WTC11 (cell line): ENCODE data around the gene HIP1.
"Not testable (repeated sequence)": the region's sequence is repeated elsewhere in the genome, so short reads cannot be mapped to it uniquely, and the experiment has no call there.

Experiments used
- CREM ChIP-seq: sonication (generic); formaldehyde crosslinking; IDR thresholded peaks from 2 replicates; pipeline ENCODE4 v1.8.1; 2022; ENCODE audit warnings: mild to moderate bottlenecking, missing genetic modification reagents, moderate library complexity
- FOXJ3 ChIP-seq: sonication (generic); formaldehyde crosslinking; IDR thresholded peaks from 2 replicates; pipeline ENCODE4 v1.9.0; 2021; ENCODE audit warnings: missing genetic modification reagents, mild to moderate bottlenecking, borderline replicate concordance
- FOXP1 ChIP-seq: sonication (generic); formaldehyde crosslinking; IDR thresholded peaks from 2 replicates; pipeline ENCODE4 v1.8.0; 2022; ENCODE audit warnings: missing genetic modification reagents, mild to moderate bottlenecking, moderate library complexity, borderline replicate concordance
- TEAD4 ChIP-seq: sonication (generic); formaldehyde crosslinking; IDR thresholded peaks from 2 replicates; pipeline ENCODE4 v1.8.0; 2022; ENCODE audit warnings: mild to moderate bottlenecking, missing genetic modification reagents
- ZNF121 ChIP-seq: sonication (generic); formaldehyde crosslinking; IDR thresholded peaks from 2 replicates; pipeline ENCODE4 v1.8.0; 2023; ENCODE audit warnings: missing genetic modification reagents
- TF ChIP-seq, protein P1 (sequence below): fragments of 200-600 bp; IDR thresholded peaks from 2 replicates; pipeline ENCODE4 v1.8.0; 2022; ENCODE audit warnings: antibody characterized with exemption
- TF ChIP-seq, protein P2 (sequence below): sonication (generic); formaldehyde crosslinking; IDR thresholded peaks from 2 replicates; pipeline ENCODE4 v1.8.1; 2022; ENCODE audit warnings: low read depth, missing genetic modification reagents, borderline replicate concordance
- TF ChIP-seq, protein P3 (sequence below): fragments of 250-450 bp; sonication (Bioruptor Pico); IDR thresholded peaks from 2 replicates; pipeline ENCODE4 v2.1.2; 2022; ENCODE audit warnings: mild to moderate bottlenecking, moderate library complexity

DNA sequence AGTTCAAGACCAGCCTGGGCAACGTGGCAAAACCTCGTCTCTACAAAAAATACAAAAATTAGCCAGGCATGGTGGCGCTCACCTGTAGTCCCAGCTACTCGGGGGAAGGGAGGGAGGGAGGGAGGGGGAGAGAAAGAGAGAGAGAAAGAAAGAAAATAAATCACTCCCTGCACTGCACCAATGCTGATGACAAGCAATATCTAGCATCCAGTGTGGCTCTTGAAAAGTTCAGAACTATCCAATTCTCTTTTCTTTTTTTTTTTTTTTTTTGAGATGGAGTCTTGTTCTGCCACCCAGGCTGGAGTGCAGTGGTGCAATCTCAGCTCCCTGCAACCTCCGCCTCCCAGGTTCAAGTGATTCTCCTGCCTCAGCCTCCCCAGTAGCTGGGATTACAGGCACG is 45.1 kb downstream of the HIP1 start:
- not testable (repeated sequence) for TF ChIP-seq FOXP1; CREM (CRISPR knock-in tag); ZNF121 (CRISPR knock-in tag); FOXJ3; TEAD4
- TF ChIP-seq, protein P1, sequence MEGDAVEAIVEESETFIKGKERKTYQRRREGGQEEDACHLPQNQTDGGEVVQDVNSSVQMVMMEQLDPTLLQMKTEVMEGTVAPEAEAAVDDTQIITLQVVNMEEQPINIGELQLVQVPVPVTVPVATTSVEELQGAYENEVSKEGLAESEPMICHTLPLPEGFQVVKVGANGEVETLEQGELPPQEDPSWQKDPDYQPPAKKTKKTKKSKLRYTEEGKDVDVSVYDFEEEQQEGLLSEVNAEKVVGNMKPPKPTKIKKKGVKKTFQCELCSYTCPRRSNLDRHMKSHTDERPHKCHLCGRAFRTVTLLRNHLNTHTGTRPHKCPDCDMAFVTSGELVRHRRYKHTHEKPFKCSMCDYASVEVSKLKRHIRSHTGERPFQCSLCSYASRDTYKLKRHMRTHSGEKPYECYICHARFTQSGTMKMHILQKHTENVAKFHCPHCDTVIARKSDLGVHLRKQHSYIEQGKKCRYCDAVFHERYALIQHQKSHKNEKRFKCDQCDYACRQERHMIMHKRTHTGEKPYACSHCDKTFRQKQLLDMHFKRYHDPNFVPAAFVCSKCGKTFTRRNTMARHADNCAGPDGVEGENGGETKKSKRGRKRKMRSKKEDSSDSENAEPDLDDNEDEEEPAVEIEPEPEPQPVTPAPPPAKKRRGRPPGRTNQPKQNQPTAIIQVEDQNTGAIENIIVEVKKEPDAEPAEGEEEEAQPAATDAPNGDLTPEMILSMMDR = not testable (repeated sequence)
- TF ChIP-seq, protein P2, sequence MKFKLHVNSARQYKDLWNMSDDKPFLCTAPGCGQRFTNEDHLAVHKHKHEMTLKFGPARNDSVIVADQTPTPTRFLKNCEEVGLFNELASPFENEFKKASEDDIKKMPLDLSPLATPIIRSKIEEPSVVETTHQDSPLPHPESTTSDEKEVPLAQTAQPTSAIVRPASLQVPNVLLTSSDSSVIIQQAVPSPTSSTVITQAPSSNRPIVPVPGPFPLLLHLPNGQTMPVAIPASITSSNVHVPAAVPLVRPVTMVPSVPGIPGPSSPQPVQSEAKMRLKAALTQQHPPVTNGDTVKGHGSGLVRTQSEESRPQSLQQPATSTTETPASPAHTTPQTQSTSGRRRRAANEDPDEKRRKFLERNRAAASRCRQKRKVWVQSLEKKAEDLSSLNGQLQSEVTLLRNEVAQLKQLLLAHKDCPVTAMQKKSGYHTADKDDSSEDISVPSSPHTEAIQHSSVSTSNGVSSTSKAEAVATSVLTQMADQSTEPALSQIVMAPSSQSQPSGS (CRISPR knock-in tag) = not testable (repeated sequence)
- TF ChIP-seq, protein P3, sequence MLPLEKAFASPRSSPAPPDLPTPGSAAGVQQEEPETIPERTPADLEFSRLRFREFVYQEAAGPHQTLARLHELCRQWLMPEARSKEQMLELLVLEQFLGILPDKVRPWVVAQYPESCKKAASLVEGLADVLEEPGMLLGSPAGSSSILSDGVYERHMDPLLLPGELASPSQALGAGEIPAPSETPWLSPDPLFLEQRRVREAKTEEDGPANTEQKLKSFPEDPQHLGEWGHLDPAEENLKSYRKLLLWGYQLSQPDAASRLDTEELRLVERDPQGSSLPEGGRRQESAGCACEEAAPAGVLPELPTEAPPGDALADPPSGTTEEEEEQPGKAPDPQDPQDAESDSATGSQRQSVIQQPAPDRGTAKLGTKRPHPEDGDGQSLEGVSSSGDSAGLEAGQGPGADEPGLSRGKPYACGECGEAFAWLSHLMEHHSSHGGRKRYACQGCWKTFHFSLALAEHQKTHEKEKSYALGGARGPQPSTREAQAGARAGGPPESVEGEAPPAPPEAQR (CRISPR knock-in tag) = not testable (repeated sequence)
